K562 (cell line): ENCODE data around the gene CFAP97D1. TPM values are rescaled to one million over a fixed set of nuclear protein-coding genes. Genes with fewer than 3 reads are reported as not detected.

Source experiments
- ATAC-seq: fragments of 200-7000 bp; cut with Tn5 transposase; 3 replicates; pipeline ENCODE4 v1.9.1; 2020; ENCODE audit warnings: moderate library complexity
- BruUV-seq: library from RNA; stranded (reverse); fragments of 400-500 nt; replicated peaks from 2 replicates; lab custom pipeline; 2021; lab: Mats Ljungman, UMichigan
- CTCF ChIA-PET: fragments of 300-600 bp; formaldehyde crosslinking; extraction: SDS; loops from one replicate; lab custom pipeline; 2021; ENCODE audit warnings: low intra/inter-chr PET ratio; lab: Yijun Ruan, JAX
- POLR2A ChIA-PET: fragments of 300-600, 350-650 bp; sonication (Branson Sonifier 250); formaldehyde crosslinking; extraction: SDS; loops from one replicate; lab custom pipeline; 2021; ENCODE audit warnings: antibody characterized with exemption, inconsistent platforms; lab: Yijun Ruan, JAX
- DNase-seq, 4 experiments: peaks; one replicate each; pipeline versions ENCODE4 v3.0.0 to v3.0.0-alpha.2; 2011 to 2018; ENCODE audit warnings: low spot score in 3 of 4, mixed read lengths in 3 of 4; ENCODE audit errors: extremely low read depth in 1 of 4
- FAIRE-seq: peaks from 2 replicates; lab custom pipeline; 2011; peaks lifted over from hg19 to GRCh38; lab: Jason Lieb, UNC
- H2AFZ ChIP-seq: 2 replicates; pipeline ENCODE4 v1.6.0; 2011; ENCODE audit warnings: low read depth, low read length, control low read depth, inconsistent platforms
- H3K27ac ChIP-seq: fragments of 200-600 bp; 3 replicates; pipeline ENCODE4 v1.8.0; 2011; ENCODE audit warnings: low read depth, mild to moderate bottlenecking, control low read depth, inconsistent platforms, low read length, moderate library complexity, mixed read lengths; ENCODE audit errors: extremely low read depth
- H3K27me3 ChIP-seq, 2 experiments: fragments of 300-600 bp in 1 of 2; 2 replicates in 1 of 2; 3 replicates in 1 of 2; pipeline versions ENCODE4 v1.6.0 to v1.8.0; 2011; ENCODE audit warnings: inconsistent platforms in 2 of 2, low read length in 2 of 2, mild to moderate bottlenecking in 1 of 2, mixed read lengths in 1 of 2, moderate library complexity in 1 of 2; ENCODE audit not compliant: control insufficient read depth in 2 of 2, insufficient read depth in 2 of 2
- H3K36me3 ChIP-seq: fragments of 300-600 bp; 3 replicates; pipeline ENCODE4 v1.8.0; 2011; ENCODE audit warnings: mild to moderate bottlenecking, low read length, inconsistent platforms; ENCODE audit not compliant: control insufficient read depth, insufficient read depth
- H3K4me1 ChIP-seq, 2 experiments: fragments of 200-600 bp in 1 of 2; replicated peaks in 1 of 2; 2 replicates in 1 of 2; 3 replicates in 1 of 2; pipeline versions ENCODE4 v1.5.1 to v1.8.0; 2011; ENCODE audit warnings: inconsistent platforms in 2 of 2, low read length in 2 of 2, mild to moderate bottlenecking in 1 of 2, mixed read lengths in 1 of 2, moderate library complexity in 1 of 2; ENCODE audit not compliant: control insufficient read depth in 2 of 2, insufficient read depth in 2 of 2
- H3K4me2 ChIP-seq: 2 replicates; pipeline ENCODE4 v1.6.1; 2011; ENCODE audit warnings: low read length, control low read depth, inconsistent platforms, mixed read lengths; ENCODE audit not compliant: insufficient read depth
- H3K4me3 ChIP-seq: fragments of 200-600 bp; sonication (generic), shearing (Covaris generic); 2 replicates; pipeline ENCODE4 v1.5.1; 2016; ENCODE audit warnings: control low read depth, inconsistent platforms
- H3K79me2 ChIP-seq: fragments of 200-600 bp; 3 replicates; pipeline ENCODE4 v1.8.0; 2011; ENCODE audit warnings: low read length, inconsistent platforms; ENCODE audit not compliant: control insufficient read depth, insufficient read depth
- H3K9ac ChIP-seq, 2 experiments: 2 replicates each; pipeline versions ENCODE4 v1.6.0 to v1.6.1; 2011; ENCODE audit warnings: low read depth in 2 of 2, low read length in 2 of 2, control low read depth in 1 of 2, inconsistent platforms in 1 of 2, mild to moderate bottlenecking in 1 of 2, mixed read lengths in 1 of 2; ENCODE audit not compliant: insufficient read depth in 1 of 2
- H3K9me1 ChIP-seq: one replicate; pipeline ENCODE4 v1.6.0; 2011; ENCODE audit warnings: inconsistent platforms, mild to moderate bottlenecking, low read length, moderate library complexity; ENCODE audit not compliant: control insufficient read depth, insufficient read depth
- H3K9me3 ChIP-seq: replicated peaks from 2 replicates; pipeline ENCODE4 v1.5.1; 2011; ENCODE audit warnings: low read depth, low read length, inconsistent platforms; ENCODE audit not compliant: control insufficient read depth, insufficient read depth
- H4K20me1 ChIP-seq: replicated peaks from 2 replicates; pipeline ENCODE4 v1.6.1; 2011; ENCODE audit warnings: low read length, inconsistent platforms, mixed read lengths; ENCODE audit not compliant: control insufficient read depth, insufficient read depth
- CREB1 ChIP-seq, 2 experiments: sonication (generic) in 1 of 2; formaldehyde crosslinking in 1 of 2; IDR thresholded peaks; 2 replicates each; pipeline versions ENCODE4 v1.6.1 to v1.8.0; 2012 to 2022; ENCODE audit warnings: inconsistent platforms in 1 of 2, mild to moderate bottlenecking in 1 of 2, missing genetic modification reagents in 1 of 2, moderate library complexity in 1 of 2
- EWSR1 ChIP-seq: fragments of 450-650 bp; IDR thresholded peaks from 2 replicates; pipeline ENCODE4 v1.6.1; 2018; ENCODE audit warnings: borderline replicate concordance, mild to moderate bottlenecking, low read depth, moderate library complexity; ENCODE audit not compliant: partially characterized antibody
- GATAD2B ChIP-seq: fragments of 450-650 bp; IDR thresholded peaks from 2 replicates; pipeline ENCODE4 v1.6.1; 2017; ENCODE audit warnings: mild to moderate bottlenecking, borderline replicate concordance
- POLR2H ChIP-seq: IDR thresholded peaks from 2 replicates; pipeline ENCODE4 v1.6.1; 2016; ENCODE audit warnings: missing genetic modification characterization, low read depth, mild to moderate bottlenecking, control low read depth, missing compliant biosample characterization, moderate library complexity
- RBM17 ChIP-seq: fragments of 200-400 bp; formaldehyde crosslinking; IDR thresholded peaks from 2 replicates; pipeline ENCODE4 v1.6.1; 2017; ENCODE audit warnings: low read depth, mild to moderate bottlenecking, low read length, borderline replicate concordance
- WHSC1 ChIP-seq: IDR thresholded peaks from one replicate; pipeline ENCODE4 v1.6.1; 2012; ENCODE audit warnings: low read length, control low read depth, inconsistent platforms
- ZC3H8 ChIP-seq: fragments of 450-650 bp; IDR thresholded peaks from 2 replicates; pipeline ENCODE4 v1.6.1; 2017
- ZKSCAN1 ChIP-seq: fragments of 150-350 bp; IDR thresholded peaks from 2 replicates; pipeline ENCODE4 v1.6.1; 2016; ENCODE audit warnings: low read depth, low read length
- ZNF253 ChIP-seq: fragments of 250-450 bp; sonication (Bioruptor Pico); conservative IDR thresholded peaks from 2 replicates; pipeline ENCODE4 v1.6.1; 2021; ENCODE audit warnings: mild to moderate bottlenecking
- ZNF277 ChIP-seq: fragments of 250-450 bp; sonication (Bioruptor Pico); IDR thresholded peaks from 2 replicates; pipeline ENCODE4 v1.8.0; 2022; ENCODE audit warnings: inconsistent platforms, mild to moderate bottlenecking, moderate library complexity, borderline replicate concordance
- ZNF324 ChIP-seq: fragments of 250-450 bp; sonication (Bioruptor Pico); IDR thresholded peaks from 2 replicates; pipeline ENCODE4 v1.4.0; 2020; ENCODE audit warnings: mild to moderate bottlenecking
- ZNF583 ChIP-seq: fragments of 250-450 bp; sonication (Bioruptor Pico); IDR thresholded peaks from 2 replicates; pipeline ENCODE4 v1.4.0; 2020
- in situ Hi-C: fragments of 300-500 bp; cut with MboI; formaldehyde crosslinking; loops from 4 replicates; pipeline ENCODE4 v1.15.0; 2018; ENCODE audit warnings: inconsistent platforms, mixed read lengths
- intact Hi-C: fragments of 100-400 bp; cut with micrococcal nuclease; formaldehyde crosslinking; loops from 2 replicates; pipeline ENCODE4 v1.14.2; 2022
- polyA plus RNA-seq, 8 experiments: library from polyadenylated mRNA; depleted of rRNA in 4 of 8; stranded (reverse) in 5 of 8; unstranded in 3 of 8; fragments of >200 nt; fragmentation: Nextera tagmentation in 2 of 8; fragmentation: Illumina TruSeq in 1 of 8; extraction: Ambion mirVana in 2 of 8; extraction: Trizol in 1 of 8; gene quantifications; 2 replicates each; pipeline versions ENCODE4 v1.2.1 to v1.2.3, GENCODE V29; 2011 to 2014; ENCODE audit warnings: inconsistent platforms in 1 of 8, missing spikeins in 1 of 8
- total RNA-seq, 7 experiments: library from RNA; depleted of rRNA in 6 of 7; stranded (reverse); fragments of >200 nt in 6 of 7; fragmentation: Illumina TruSeq in 2 of 7; extraction: Trizol in 2 of 7; gene quantifications; 2 replicates each; pipeline versions ENCODE4 v1.2.1 to v1.2.3, GENCODE V29; 2011 to 2021; ENCODE audit warnings: low replicate concordance in 1 of 7
- TF ChIP-seq, protein P1 (sequence below), 2 experiments: fragments of 450-650 bp; IDR thresholded peaks; 2 replicates each; pipeline ENCODE4 v1.6.1; 2016

Gene CFAP97D1
- total and polyA plus RNA-seq, 9 of the 15 experiments (the other 6 are each of a cell fraction or from before 2014, with no cell fraction given) = not detected

GRCh38 chr17:43803758-43804157 is 23.5 kb downstream of the CFAP97D1 start (continued):
- TF ChIP-seq, protein P1, sequence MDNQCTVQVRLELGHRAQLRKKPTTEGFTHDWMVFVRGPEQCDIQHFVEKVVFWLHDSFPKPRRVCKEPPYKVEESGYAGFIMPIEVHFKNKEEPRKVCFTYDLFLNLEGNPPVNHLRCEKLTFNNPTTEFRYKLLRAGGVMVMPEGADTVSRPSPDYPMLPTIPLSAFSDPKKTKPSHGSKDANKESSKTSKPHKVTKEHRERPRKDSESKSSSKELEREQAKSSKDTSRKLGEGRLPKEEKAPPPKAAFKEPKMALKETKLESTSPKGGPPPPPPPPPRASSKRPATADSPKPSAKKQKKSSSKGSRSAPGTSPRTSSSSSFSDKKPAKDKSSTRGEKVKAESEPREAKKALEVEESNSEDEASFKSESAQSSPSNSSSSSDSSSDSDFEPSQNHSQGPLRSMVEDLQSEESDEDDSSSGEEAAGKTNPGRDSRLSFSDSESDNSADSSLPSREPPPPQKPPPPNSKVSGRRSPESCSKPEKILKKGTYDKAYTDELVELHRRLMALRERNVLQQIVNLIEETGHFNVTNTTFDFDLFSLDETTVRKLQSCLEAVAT (IDR thresholded peaks at IDR 0.05) = no peak
- TF ChIP-seq EWSR1 (no peak), WHSC1 (no peak), RBM17 (no peak)

- CTCF ChIA-PET = no interaction called here
- peaks cover 0 to 5% of the 10 kb centered on the region in 2 experiments; a peak in 1 of 5 replicates for H3K27me3 ChIP-seq
- in situ Hi-C loops (no loop called here), intact Hi-C loops (no loop called here)
- DNase-seq = no peak
- no peak for FAIRE-seq
- H3K4me3 ChIP-seq = no peak overlapping the region
- H3K9ac ChIP-seq = no peak overlapping the region
- H3K79me2 ChIP-seq = no peaks in the 10 kb centered on the region
- no peak overlapping the region for H3K27ac ChIP-seq
- no peak overlapping the region for H3K4me2 ChIP-seq
- no TSS peak for BruUV-seq
- no peaks in the 10 kb centered on the region for H3K4me1 ChIP-seq
- H4K20me1 ChIP-seq = no peaks in the 10 kb centered on the region
- H3K36me3 ChIP-seq = peaks cover 5% of the 10 kb centered on the region; the same call in 1 of the 3 replicates
- no peaks in the 10 kb centered on the region for H3K9me3 ChIP-seq
- H3K9me1 ChIP-seq = no peaks in the 10 kb centered on the region
- TF ChIP-seq ZNF324 (CRISPR knock-in tag) (no peak), POLR2H (tag) (no peak), ZNF277 (CRISPR knock-in tag) (no peak), GATAD2B (no peak), ZNF583 (CRISPR knock-in tag) (no peak), ZKSCAN1 (no peak), CREB1 (IDR thresholded peaks at IDR 0.05) (no peak), CREB1 (CRISPR knock-in tag; IDR thresholded peaks at IDR 0.05) (no peak), ZC3H8 (no peak), ZNF253 (no peak)
- POLR2A ChIA-PET = interaction anchor here (0.8 kb wide), 1 partner anchor 280 kb away, joined by 3 read pairs; no protein-coding TSS in a partner anchor
- no peak for ATAC-seq
- H2AFZ ChIP-seq = no peak overlapping the region
These were observed 24.9 kb downstream of the CFAP97D1 start for GRCh38 chr17:43805117-43805516.
